ENCODE data around the gene DHTKD1.

- no peak for TF ChIP-seq CTCF (conservative IDR thresholded peaks at IDR 0.05; ENCODE audit: low read length)
- TF ChIP-seq EZH2phosphoT487 (IDR thresholded peaks at IDR 0.05; ENCODE audit: borderline replicate concordance, low read depth, low read length), result no peak
Measured at GRCh38 chr10:12073526-12073925, 4.8 kb downstream of the DHTKD1 start.

Measured in OCI-LY7 (cell line).